Choroid plexus epithelial cell (primary cell): ENCODE data around the gene MS4A14.

Experiments used
- DNase-seq: peaks from one replicate; pipeline ENCODE4 v3.0.0-alpha.2; 2010; ENCODE audit warnings: low read depth
- H3K4me3 ChIP-seq: 2 replicates; pipeline ENCODE4 v1.5.1; 2011; ENCODE audit warnings: low read depth, mild to moderate bottlenecking, control low read depth, low read length, moderate library complexity
- CTCF ChIP-seq: conservative IDR thresholded peaks from 2 replicates; pipeline ENCODE4 v1.5.1; 2011; ENCODE audit warnings: low read depth, mild to moderate bottlenecking, control low read depth, inconsistent platforms, low read length, moderate library complexity

The MS4A14 gene

GRCh38 chr11:60371386-60371785 lies 24.9 kb upstream of the MS4A14 start:
- no peak for DNase-seq
- TF ChIP-seq CTCF: no peak
- no peak overlapping the region for H3K4me3 ChIP-seq

- TF ChIP-seq CTCF: no peak
- no peak for DNase-seq
Measured at GRCh38 chr11:60371854-60372253, 24.4 kb upstream of the MS4A14 start.

GRCh38 chr11:60372767-60373166 lies 23.5 kb upstream of the MS4A14 start:
- no peak overlapping the region for H3K4me3 ChIP-seq
- no peak for DNase-seq
- no peak for TF ChIP-seq CTCF

More at GRCh38 chr11:60371854-60372253, 24.4 kb upstream of the MS4A14 start:
- no peak overlapping the region for H3K4me3 ChIP-seq

GRCh38 chr11:60375316-60375715 lies 20.9 kb upstream of the MS4A14 start:
- TF ChIP-seq CTCF: no peak
- DNase-seq: no peak
- no peak overlapping the region for H3K4me3 ChIP-seq

GRCh38 chr11:60376601-60377000 lies 19.7 kb upstream of the MS4A14 start:
- TF ChIP-seq CTCF: no peak
- H3K4me3 ChIP-seq: no peak overlapping the region
- no peak for DNase-seq

GRCh38 chr11:60377401-60378136 lies 18.7 kb upstream of the MS4A14 start:
- DNase-seq: no peak
- no peak for TF ChIP-seq CTCF
- no peak overlapping the region for H3K4me3 ChIP-seq

- H3K4me3 ChIP-seq: no peak within 1 kb of the TSS
- DNase-seq: no peak
Measured at GRCh38 chr11:60378354-60378753, 17.9 kb upstream of the MS4A14 start, which contains the start of gene MS4A7. Gene MS4A7, plus strand, starts transcription at chr11:60378532. Its CDS starts 4,610 bp downstream, at chr11:60383142.

More at GRCh38 chr11:60378354-60378753, 17.9 kb upstream of the MS4A14 start, which contains the start of gene MS4A7:
- no peak for TF ChIP-seq CTCF
